AG08396 (cell line): ENCODE results near the gene NLRP5.
A peak's percentile ranks its signal among the peaks of the same experiment; 100 is the strongest.
"Not testable (repeated sequence)": the region's sequence is repeated elsewhere in the genome, so short reads cannot be mapped to it uniquely, and the experiment has no call there.

Experiments used
- DNase-seq: peaks from one replicate; pipeline ENCODE4 v3.0.0; 2012; ENCODE audit warnings: low spot score, mixed read lengths

NLRP5 gene

DNA sequence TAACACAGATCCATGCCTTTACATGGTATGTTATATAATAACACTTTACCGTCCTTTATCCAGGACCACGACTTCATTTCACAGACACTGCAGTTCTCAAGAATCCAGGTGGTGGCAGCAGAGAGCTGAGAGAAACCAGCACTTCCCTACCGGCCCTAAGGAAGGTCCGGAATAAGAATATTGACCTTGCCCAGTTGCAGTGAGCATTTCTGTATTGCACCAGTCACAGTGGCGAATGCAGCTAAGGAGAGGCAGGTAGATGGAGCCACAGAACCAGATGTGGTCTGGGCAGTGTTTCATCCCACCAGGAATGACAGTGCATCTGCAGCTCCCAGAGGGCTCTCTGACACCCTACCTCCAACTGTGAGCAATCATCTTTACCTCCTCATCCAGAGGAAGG, 89.9 kb downstream of the NLRP5 start:
- DNase-seq: peak; percentile 76

GRCh38 chr19:56079609-56080008, 93.0 kb downstream of the NLRP5 start:
- no peak for DNase-seq

DNA sequence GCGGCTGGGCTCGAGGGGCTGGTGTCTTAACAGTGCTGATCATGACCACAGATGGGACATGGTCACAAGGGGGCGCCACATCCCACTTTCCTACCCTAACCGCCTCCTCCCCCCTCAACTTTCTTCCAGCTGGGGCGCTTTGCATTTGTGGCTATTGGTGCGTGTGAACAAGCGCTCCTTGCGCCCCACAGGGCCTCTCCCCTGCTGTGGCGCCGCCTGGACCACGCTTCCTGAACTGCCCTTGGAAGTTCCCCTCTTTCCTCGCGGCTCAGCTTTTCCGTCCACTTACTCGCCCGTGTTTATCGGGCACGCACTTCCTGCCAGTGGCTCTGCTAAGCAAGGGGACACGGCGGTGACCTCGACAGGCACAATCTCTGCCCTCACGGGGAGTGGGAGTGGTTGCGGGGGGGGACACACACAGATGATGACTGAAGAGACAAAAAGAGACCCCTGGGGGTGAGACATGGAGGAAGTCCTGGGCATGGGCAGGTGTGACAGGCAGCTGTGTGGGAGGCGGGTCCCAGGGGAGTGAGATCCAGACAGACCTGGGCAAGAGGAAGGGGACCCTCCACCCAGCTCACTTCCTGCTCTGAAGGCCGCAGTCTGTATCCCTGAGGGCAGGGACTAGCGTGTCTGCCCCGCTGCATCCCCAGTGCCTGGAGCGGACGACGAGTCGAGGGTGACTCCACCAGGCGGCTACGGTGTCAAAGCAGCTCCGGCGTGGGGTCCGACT, 94.3 kb downstream of the NLRP5 start:
- peak; percentile 89 for DNase-seq

DNA sequence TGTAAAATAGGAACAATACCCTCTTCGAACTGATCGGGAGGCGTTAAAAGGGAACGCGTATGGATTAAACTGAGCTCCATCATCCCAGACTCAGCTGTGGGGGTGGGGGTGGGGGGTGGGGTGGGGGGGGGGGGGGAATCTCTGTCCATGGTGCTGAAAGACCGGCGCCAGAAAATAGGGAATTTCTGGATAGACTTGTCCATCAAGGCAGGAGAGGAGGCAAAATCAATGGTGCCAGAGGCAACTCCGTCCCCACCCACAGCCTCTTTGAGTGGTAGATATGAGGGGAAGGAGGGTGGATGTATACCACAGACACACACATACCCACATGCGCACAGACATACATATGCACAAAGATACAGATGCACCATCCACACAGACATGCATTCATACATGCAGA, 97.1 kb downstream of the NLRP5 start:
- DNase-seq: peak; percentile 5

DNA sequence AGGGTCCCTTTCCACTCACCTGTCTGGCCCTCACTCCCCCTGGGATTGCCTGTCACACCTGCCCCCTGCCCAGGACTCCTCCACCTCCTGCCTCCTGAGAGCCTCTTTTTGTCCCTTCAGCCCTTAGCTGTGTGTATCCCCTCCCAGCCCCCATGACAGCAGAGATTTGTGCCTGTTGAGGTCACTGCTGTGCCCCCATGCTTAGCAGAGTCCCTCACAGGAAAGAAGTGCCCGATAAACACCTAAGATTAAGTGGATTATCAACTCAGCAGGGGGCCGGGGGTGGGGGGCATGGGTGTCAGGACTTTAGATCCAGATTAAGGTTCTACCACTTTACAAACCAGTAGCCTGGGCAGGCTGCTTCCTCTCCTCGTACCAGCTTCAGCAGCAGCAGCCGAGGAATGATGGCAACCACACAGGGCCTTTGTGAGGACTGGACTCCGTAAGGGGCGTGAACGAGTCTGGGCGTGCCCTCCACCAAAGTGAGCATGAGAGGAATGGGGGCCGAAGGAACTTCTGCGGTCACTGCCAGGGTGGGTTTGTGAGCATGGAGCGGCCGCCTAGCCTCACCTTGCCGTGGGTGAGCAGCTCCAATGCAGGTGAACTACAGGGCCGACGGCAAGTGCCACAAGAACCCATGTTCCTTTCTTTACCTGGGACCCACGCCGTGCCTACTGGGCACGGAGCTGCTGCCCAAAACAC, 98.4 kb downstream of the NLRP5 start:
- DNase-seq: peak; percentile 3

- DNase-seq: no peak
These were observed 99.1 kb downstream of the NLRP5 start for GRCh38 chr19:56085571-56086275.

GRCh38 chr19:56086671-56087430, 100.3 kb downstream of the NLRP5 start:
- no peak for DNase-seq

GRCh38 chr19:56087647-56088496, 101.3 kb downstream of the NLRP5 start:
- no peak for DNase-seq

- DNase-seq: no peak
These were observed 102.1 kb downstream of the NLRP5 start for GRCh38 chr19:56088497-56089215.

- no peak for DNase-seq
These were observed 102.8 kb downstream of the NLRP5 start for GRCh38 chr19:56089344-56089743.

GRCh38 chr19:56091066-56091490, 104.5 kb downstream of the NLRP5 start:
- DNase-seq: peak; percentile 73

DNA sequence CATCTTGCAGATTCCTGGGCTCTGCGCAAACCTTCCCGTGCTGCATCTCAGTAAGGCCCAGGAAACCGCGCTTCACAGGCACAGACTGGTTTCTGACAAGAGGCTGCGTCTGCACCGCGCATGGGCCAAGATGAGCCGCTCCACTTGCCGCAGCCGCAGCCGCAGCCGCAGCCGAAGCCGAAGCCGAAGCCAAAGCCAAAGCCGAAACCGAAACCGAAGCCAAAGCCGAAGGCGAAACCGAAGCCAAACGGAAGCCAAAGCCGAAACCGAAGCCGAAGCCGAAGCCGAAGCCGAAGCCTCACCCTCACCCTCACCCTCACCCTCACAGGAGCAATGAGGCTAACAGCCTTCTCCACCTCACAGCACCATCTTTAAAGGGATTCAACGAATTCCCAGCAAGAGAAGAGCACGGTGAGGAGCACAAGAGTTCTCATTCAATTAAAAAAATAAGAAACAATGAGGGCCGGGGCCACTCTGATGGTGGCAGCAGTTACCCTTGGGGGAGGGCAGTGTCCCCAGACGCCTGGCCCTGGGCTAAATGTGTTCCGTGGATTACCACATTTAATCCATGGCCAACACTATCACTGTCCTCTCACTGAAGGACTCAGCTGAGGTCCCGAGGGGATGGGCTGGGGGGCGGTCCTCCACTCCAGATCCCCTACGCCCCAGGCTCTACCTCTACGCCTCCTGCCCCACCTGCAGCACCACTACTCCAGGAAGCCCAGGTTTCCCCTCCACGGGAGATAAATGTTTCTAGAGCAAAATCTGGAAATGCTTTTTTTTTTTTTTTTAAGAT, 105.4 kb downstream of the NLRP5 start:
- no peak for DNase-seq

DNA sequence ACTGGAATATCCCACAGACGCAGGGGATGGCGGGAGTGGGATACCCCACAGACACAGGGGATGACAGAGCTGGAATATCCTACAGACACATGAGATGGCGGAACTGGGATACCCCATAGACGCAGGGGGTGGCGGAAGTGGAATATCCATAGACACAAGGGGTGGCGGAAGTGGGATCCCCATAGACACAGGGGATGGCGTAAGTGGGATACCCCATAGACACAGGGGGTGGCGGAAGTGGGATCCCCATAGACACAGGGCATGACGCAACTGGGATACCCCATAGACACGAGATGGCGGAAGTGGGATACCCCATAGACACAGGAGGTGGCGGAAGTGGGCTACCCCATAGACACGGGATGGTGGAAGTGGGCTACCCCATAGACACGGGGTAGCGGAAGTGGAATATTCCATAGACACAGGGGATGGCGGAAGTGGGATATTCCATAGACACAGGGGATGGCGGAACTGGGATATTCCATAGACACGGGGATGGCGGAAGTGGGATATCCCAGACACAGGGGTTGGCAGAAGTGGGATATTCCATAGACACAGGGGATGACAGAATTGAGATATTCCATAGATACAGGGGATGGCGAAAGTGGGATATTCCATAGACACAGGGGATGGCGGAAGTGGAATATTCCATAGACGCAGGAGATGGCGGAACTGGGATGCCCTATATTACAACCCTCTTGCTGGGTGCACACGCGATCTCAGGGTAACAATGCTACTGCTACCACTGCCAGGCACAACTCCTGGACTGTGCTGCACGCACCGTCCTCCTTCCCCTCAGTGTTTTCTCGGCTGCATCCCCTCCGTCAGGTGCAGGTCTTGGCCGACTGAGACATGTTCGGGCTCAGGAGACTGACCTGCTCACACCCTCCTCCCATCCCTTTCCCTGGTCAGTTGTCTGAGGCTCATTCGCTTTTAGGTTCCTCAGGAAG, 106.4 kb downstream of the NLRP5 start:
- DNase-seq: no peak

DNA sequence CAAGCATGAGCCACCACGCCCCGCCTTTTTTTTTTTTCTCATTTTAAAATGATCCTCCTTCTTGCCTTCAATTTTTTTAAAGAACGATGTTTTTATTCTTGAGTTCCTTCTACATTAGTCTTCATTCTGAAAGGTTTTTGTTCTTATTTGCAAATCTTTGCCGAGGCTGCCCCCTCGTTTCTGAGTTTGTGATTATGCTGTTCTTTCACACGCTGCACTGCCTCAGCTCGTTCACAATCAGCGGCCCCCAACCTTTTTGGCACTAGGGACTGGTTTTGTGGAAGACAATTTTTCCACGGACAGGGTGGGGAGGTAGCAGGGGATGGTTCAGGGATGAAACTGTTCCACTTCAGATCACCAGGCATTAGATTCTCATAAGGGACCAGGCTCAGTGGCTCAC, 107.9 kb downstream of the NLRP5 start:
- DNase-seq: no peak

GRCh38 chr19:56096665-56097064, 110.1 kb downstream of the NLRP5 start:
- no peak for DNase-seq

GRCh38 chr19:56097306-56097705, 110.7 kb downstream of the NLRP5 start:
- DNase-seq: no peak

- DNase-seq: no peak
These were observed 111.2 kb downstream of the NLRP5 start for GRCh38 chr19:56097776-56098175.

DNA sequence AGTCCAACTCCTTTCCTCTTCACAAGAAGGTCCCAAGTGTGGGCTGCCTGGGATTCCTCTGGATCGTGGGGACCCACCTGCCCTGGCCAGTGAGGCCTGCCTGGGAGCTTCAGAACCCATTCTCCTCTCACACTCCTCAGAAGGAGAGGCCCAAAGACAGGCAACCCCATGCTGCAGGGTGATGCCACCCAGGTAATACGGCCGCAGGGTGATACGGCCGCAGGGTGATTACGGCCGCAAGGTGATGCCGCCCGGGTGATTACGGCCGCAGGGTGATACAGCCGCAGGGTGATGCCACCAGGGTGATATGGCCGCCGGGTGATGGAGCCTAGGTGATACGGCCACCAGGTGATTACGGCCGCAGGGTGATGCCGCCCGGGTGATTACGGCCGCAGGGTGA, 111.7 kb downstream of the NLRP5 start:
- DNase-seq: not testable (repeated sequence)
